ENCODE measurements around the gene TMEM74B.

- no peak for TF ChIP-seq CTCF (IDR thresholded peaks at IDR 0.05)
- no peak for TF ChIP-seq POLR2A (IDR thresholded peaks at IDR 0.05)
These were observed 27.2 kb upstream of the TMEM74B start for GRCh38 chr20:1212023-1212422.

Data from lower leg skin (tissue), 3 donors.